ENCODE results near the gene SCARB1. TPM values are rescaled to one million over a fixed set of nuclear protein-coding genes. Genes with fewer than 3 reads are reported as not detected.

Gene SCARB1
- total RNA-seq, 1 donor from 2014 or later = 16.9 TPM

- peaks cover 8% of the 10 kb centered on the region for H3K27me3 Mint-ChIP-seq (ENCODE audit: unreplicated experiment)
- H3K36me3 Mint-ChIP-seq (ENCODE audit: low read depth, unreplicated experiment) = no peaks in the 10 kb centered on the region
- DNase-seq (ENCODE audit: low spot score) = no peak
- no peak overlapping the region for H3K4me3 Mint-ChIP-seq (ENCODE audit: unreplicated experiment)
- H3K9me3 Mint-ChIP-seq (ENCODE audit: unreplicated experiment) = no peaks in the 10 kb centered on the region
- peaks cover under 1% of the 10 kb centered on the region for H3K4me1 Mint-ChIP-seq (ENCODE audit: unreplicated experiment)
- TF ChIP-seq, protein P1, sequence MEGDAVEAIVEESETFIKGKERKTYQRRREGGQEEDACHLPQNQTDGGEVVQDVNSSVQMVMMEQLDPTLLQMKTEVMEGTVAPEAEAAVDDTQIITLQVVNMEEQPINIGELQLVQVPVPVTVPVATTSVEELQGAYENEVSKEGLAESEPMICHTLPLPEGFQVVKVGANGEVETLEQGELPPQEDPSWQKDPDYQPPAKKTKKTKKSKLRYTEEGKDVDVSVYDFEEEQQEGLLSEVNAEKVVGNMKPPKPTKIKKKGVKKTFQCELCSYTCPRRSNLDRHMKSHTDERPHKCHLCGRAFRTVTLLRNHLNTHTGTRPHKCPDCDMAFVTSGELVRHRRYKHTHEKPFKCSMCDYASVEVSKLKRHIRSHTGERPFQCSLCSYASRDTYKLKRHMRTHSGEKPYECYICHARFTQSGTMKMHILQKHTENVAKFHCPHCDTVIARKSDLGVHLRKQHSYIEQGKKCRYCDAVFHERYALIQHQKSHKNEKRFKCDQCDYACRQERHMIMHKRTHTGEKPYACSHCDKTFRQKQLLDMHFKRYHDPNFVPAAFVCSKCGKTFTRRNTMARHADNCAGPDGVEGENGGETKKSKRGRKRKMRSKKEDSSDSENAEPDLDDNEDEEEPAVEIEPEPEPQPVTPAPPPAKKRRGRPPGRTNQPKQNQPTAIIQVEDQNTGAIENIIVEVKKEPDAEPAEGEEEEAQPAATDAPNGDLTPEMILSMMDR (IDR thresholded peaks at IDR 0.05; ENCODE audit: unreplicated experiment) = no peak
- H3K27ac Mint-ChIP-seq (ENCODE audit: unreplicated experiment) = no peak overlapping the region
These were observed 86.0 kb downstream of the SCARB1 start for GRCh38 chr12:124777399-124778372.

DNA sequence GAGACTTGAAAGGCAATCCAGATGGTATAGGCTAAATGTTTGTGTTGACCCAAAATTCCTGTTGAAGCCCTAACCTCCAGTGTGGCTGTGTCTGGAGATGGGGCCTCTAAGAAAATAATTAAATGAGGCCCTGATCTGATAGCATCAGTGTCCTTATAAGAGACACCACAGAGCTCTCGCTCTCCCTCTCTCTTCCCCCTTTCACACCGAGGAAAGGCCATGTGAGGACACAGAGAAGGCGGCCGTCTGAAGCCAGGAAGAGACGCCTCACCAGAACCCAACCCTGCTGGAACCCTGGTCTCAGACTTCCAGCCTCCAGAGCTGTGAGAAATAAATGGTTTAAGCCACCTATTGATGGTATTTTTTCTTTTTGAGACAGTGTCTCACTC is 87.5 kb downstream of the SCARB1 start:
- H3K4me3 Mint-ChIP-seq (ENCODE audit: unreplicated experiment) = no peak overlapping the region
- H3K27me3 Mint-ChIP-seq (ENCODE audit: unreplicated experiment) = peaks cover 11% of the 10 kb centered on the region

GRCh38 chr12:124774462-124775167 is 89.0 kb downstream of the SCARB1 start:
- peaks cover 11% of the 10 kb centered on the region for H3K27me3 Mint-ChIP-seq (ENCODE audit: unreplicated experiment)
- TF ChIP-seq, protein P1 (IDR thresholded peaks at IDR 0.05; ENCODE audit: unreplicated experiment) = no peak
- H3K9me3 Mint-ChIP-seq (ENCODE audit: unreplicated experiment) = no peaks in the 10 kb centered on the region
- H3K36me3 Mint-ChIP-seq (ENCODE audit: low read depth, unreplicated experiment) = no peaks in the 10 kb centered on the region
- H3K4me3 Mint-ChIP-seq (ENCODE audit: unreplicated experiment) = no peak overlapping the region
- H3K4me1 Mint-ChIP-seq (ENCODE audit: unreplicated experiment) = peaks cover 2% of the 10 kb centered on the region
- DNase-seq (ENCODE audit: low spot score) = no peak
- no peak overlapping the region for H3K27ac Mint-ChIP-seq (ENCODE audit: unreplicated experiment)

More for the DNA sequence above, 87.5 kb downstream of the SCARB1 start:
- Mint-ChIP-seq H3K4me1 (ENCODE audit: unreplicated experiment) (peaks cover 2% of the 10 kb centered on the region), H3K9me3 (ENCODE audit: unreplicated experiment) (no peaks in the 10 kb centered on the region), H3K27ac (ENCODE audit: unreplicated experiment) (no peak overlapping the region), H3K36me3 (ENCODE audit: low read depth, unreplicated experiment) (no peaks in the 10 kb centered on the region)
- TF ChIP-seq, protein P1 (IDR thresholded peaks at IDR 0.05; ENCODE audit: unreplicated experiment) = no peak
- DNase-seq (ENCODE audit: low spot score) = no peak

- peaks cover 2% of the 10 kb centered on the region for H3K4me1 Mint-ChIP-seq (ENCODE audit: unreplicated experiment)
- DNase-seq (ENCODE audit: low spot score) = no peak
- H3K4me3 Mint-ChIP-seq (ENCODE audit: unreplicated experiment) = no peak overlapping the region
- H3K27ac Mint-ChIP-seq (ENCODE audit: unreplicated experiment) = no peak overlapping the region
- H3K9me3 Mint-ChIP-seq (ENCODE audit: unreplicated experiment) = no peaks in the 10 kb centered on the region
- peaks cover 11% of the 10 kb centered on the region for H3K27me3 Mint-ChIP-seq (ENCODE audit: unreplicated experiment)
- TF ChIP-seq, protein P1 (IDR thresholded peaks at IDR 0.05; ENCODE audit: unreplicated experiment) = no peak
- H3K36me3 Mint-ChIP-seq (ENCODE audit: low read depth, unreplicated experiment) = no peaks in the 10 kb centered on the region
These were observed 89.6 kb downstream of the SCARB1 start for GRCh38 chr12:124774054-124774461.

Data from endothelial cell (in vitro differentiated cells).